ENCODE results near the gene RELN.

RELN gene

GRCh38 chr7:103569621-103570305 is 419.7 kb downstream of the RELN start:
- H3K27me3 ChIP-seq (ENCODE audit: insufficient read depth, low read length): no peaks in the 10 kb centered on the region; the same call in 1 of the 2 replicates
- H3K9ac ChIP-seq (ENCODE audit: low read length): no peak overlapping the region
- H3K79me2 ChIP-seq (ENCODE audit: insufficient read depth, low read length): no peaks in the 10 kb centered on the region
- no peak for TF ChIP-seq EZH2 (IDR thresholded peaks at IDR 0.05; ENCODE audit: borderline replicate concordance, low read length)
- no peaks in the 10 kb centered on the region for H3F3A ChIP-seq (ENCODE audit: insufficient read depth, low read length)
- no peaks in the 10 kb centered on the region for H4K20me1 ChIP-seq (ENCODE audit: insufficient read depth, low read length)
- H3K9me3 ChIP-seq (ENCODE audit: low read length): no peaks in the 10 kb centered on the region
- no peak overlapping the region for H3K4me3 ChIP-seq (ENCODE audit: low read depth, low read length, poor library complexity, severe bottlenecking)
- no peaks in the 10 kb centered on the region for H3K4me1 ChIP-seq (ENCODE audit: insufficient read depth, low read length, severe bottlenecking)
- no peak overlapping the region for H3K27ac ChIP-seq (ENCODE audit: low read depth, low read length, poor library complexity, severe bottlenecking)
- H3K4me2 ChIP-seq (ENCODE audit: low read length): no peak overlapping the region
- no peaks in the 10 kb centered on the region for H3K9me2 ChIP-seq (ENCODE audit: low read depth, low read length)
- H3K36me3 ChIP-seq (ENCODE audit: insufficient read depth, low read length): no peaks in the 10 kb centered on the region
- no peak overlapping the region for H2AFZ ChIP-seq (ENCODE audit: low read length)

GRCh38 chr7:103564416-103564815 is 425.0 kb downstream of the RELN start:
- Histone ChIP-seq H3K4me1 (ENCODE audit: insufficient read depth, low read length, severe bottlenecking) (no peaks in the 10 kb centered on the region), H3K27me3 (ENCODE audit: insufficient read depth, low read length) (no peaks in the 10 kb centered on the region; the same call in 1 of the 2 replicates), H2AFZ (ENCODE audit: low read length) (no peak overlapping the region), H3K9me2 (ENCODE audit: low read depth, low read length) (no peaks in the 10 kb centered on the region), H3K4me2 (ENCODE audit: low read length) (no peak overlapping the region), H3K9ac (ENCODE audit: low read length) (no peak overlapping the region), H3F3A (ENCODE audit: insufficient read depth, low read length) (no peaks in the 10 kb centered on the region), H3K9me3 (ENCODE audit: low read length) (no peaks in the 10 kb centered on the region), H4K20me1 (ENCODE audit: insufficient read depth, low read length) (no peaks in the 10 kb centered on the region), H3K79me2 (ENCODE audit: insufficient read depth, low read length) (no peaks in the 10 kb centered on the region), H3K36me3 (ENCODE audit: insufficient read depth, low read length) (no peaks in the 10 kb centered on the region), H3K4me3 (ENCODE audit: low read depth, low read length, poor library complexity, severe bottlenecking) (no peak overlapping the region), H3K27ac (ENCODE audit: low read depth, low read length, poor library complexity, severe bottlenecking) (no peak overlapping the region)
- no peak for TF ChIP-seq CTCF (IDR thresholded peaks at IDR 0.05; ENCODE audit: low read length)
- TF ChIP-seq EZH2 (IDR thresholded peaks at IDR 0.05; ENCODE audit: borderline replicate concordance, low read length): no peak

- no peak for TF ChIP-seq CTCF (IDR thresholded peaks at IDR 0.05; ENCODE audit: low read length)
- no peak for TF ChIP-seq EZH2 (IDR thresholded peaks at IDR 0.05; ENCODE audit: borderline replicate concordance, low read length)
- Histone ChIP-seq H3K9me2 (ENCODE audit: low read depth, low read length) (no peaks in the 10 kb centered on the region), H3K79me2 (ENCODE audit: insufficient read depth, low read length) (no peaks in the 10 kb centered on the region)
Measured at GRCh38 chr7:103560136-103560535, 429.3 kb downstream of the RELN start.

GRCh38 chr7:103551016-103551415 is 438.4 kb downstream of the RELN start:
- Histone ChIP-seq H3K79me2 (ENCODE audit: insufficient read depth, low read length) (no peaks in the 10 kb centered on the region), H2AFZ (ENCODE audit: low read length) (no peak overlapping the region), H3K27me3 (ENCODE audit: insufficient read depth, low read length) (no peaks in the 10 kb centered on the region), H3F3A (ENCODE audit: insufficient read depth, low read length) (no peaks in the 10 kb centered on the region), H3K9me3 (ENCODE audit: low read length) (no peaks in the 10 kb centered on the region), H3K4me3 (ENCODE audit: low read depth, low read length, poor library complexity, severe bottlenecking) (no peak overlapping the region), H3K4me1 (ENCODE audit: insufficient read depth, low read length, severe bottlenecking) (no peaks in the 10 kb centered on the region), H3K36me3 (ENCODE audit: insufficient read depth, low read length) (no peaks in the 10 kb centered on the region), H3K9me2 (ENCODE audit: low read depth, low read length) (no peaks in the 10 kb centered on the region), H3K9ac (ENCODE audit: low read length) (no peak overlapping the region), H3K4me2 (ENCODE audit: low read length) (no peak overlapping the region), H3K27ac (ENCODE audit: low read depth, low read length, poor library complexity, severe bottlenecking) (no peak overlapping the region), H4K20me1 (ENCODE audit: insufficient read depth, low read length) (no peaks in the 10 kb centered on the region)
- no peak for TF ChIP-seq CTCF (IDR thresholded peaks at IDR 0.05; ENCODE audit: low read length)
- no peak for TF ChIP-seq EZH2 (IDR thresholded peaks at IDR 0.05; ENCODE audit: borderline replicate concordance, low read length)

More at GRCh38 chr7:103560136-103560535, 429.3 kb downstream of the RELN start:
- H3K4me3 ChIP-seq (ENCODE audit: low read depth, low read length, poor library complexity, severe bottlenecking): no peak overlapping the region
- no peak overlapping the region for H3K4me2 ChIP-seq (ENCODE audit: low read length)
- H3K36me3 ChIP-seq (ENCODE audit: insufficient read depth, low read length): no peaks in the 10 kb centered on the region
- no peaks in the 10 kb centered on the region for H3K4me1 ChIP-seq (ENCODE audit: insufficient read depth, low read length, severe bottlenecking)
- no peaks in the 10 kb centered on the region for H3F3A ChIP-seq (ENCODE audit: insufficient read depth, low read length)
- H4K20me1 ChIP-seq (ENCODE audit: insufficient read depth, low read length): no peaks in the 10 kb centered on the region
- no peaks in the 10 kb centered on the region for H3K9me3 ChIP-seq (ENCODE audit: low read length)
- no peak overlapping the region for H3K27ac ChIP-seq (ENCODE audit: low read depth, low read length, poor library complexity, severe bottlenecking)
- no peak overlapping the region for H2AFZ ChIP-seq (ENCODE audit: low read length)
- H3K27me3 ChIP-seq (ENCODE audit: insufficient read depth, low read length): no peaks in the 10 kb centered on the region; the same call in 1 of the 2 replicates
- H3K9ac ChIP-seq (ENCODE audit: low read length): no peak overlapping the region

Data from OCI-LY1 (cell line).